ENCODE results near the gene TTC7B.

The TTC7B gene

GRCh38 chr14:90799420-90799819 lies 16.8 kb downstream of the TTC7B start:
- TF ChIP-seq POLR2A (IDR thresholded peaks at IDR 0.05; ENCODE audit: low read depth, low read length), result no peak
- TF ChIP-seq POLR2AphosphoS5 (IDR thresholded peaks at IDR 0.05; ENCODE audit: low read depth, low read length), result no peak
- TF ChIP-seq TAF1 (IDR thresholded peaks at IDR 0.05; ENCODE audit: borderline replicate concordance, low read depth, low read length), result no peak
- no peak for DNase-seq (ENCODE audit: insufficient read length)
- no peak for FAIRE-seq

GRCh38 chr14:90797919-90798318 lies 18.3 kb downstream of the TTC7B start:
- FAIRE-seq (no peak), DNase-seq (ENCODE audit: insufficient read length) (no peak)
- no peak for TF ChIP-seq POLR2A (IDR thresholded peaks at IDR 0.05; ENCODE audit: low read depth, low read length)
- no peak for TF ChIP-seq POLR2AphosphoS5 (IDR thresholded peaks at IDR 0.05; ENCODE audit: low read depth, low read length)
- no peak for TF ChIP-seq TAF1 (IDR thresholded peaks at IDR 0.05; ENCODE audit: borderline replicate concordance, low read depth, low read length)

GRCh38 chr14:90797451-90797850 lies 18.8 kb downstream of the TTC7B start:
- FAIRE-seq, result no peak
- TF ChIP-seq POLR2A (IDR thresholded peaks at IDR 0.05; ENCODE audit: low read depth, low read length) (no peak), POLR2AphosphoS5 (IDR thresholded peaks at IDR 0.05; ENCODE audit: low read depth, low read length) (no peak), TAF1 (IDR thresholded peaks at IDR 0.05; ENCODE audit: borderline replicate concordance, low read depth, low read length) (no peak)
- no peak for DNase-seq (ENCODE audit: insufficient read length)

- FAIRE-seq, result no peak
- DNase-seq (ENCODE audit: insufficient read length), result no peak
- TF ChIP-seq POLR2A (IDR thresholded peaks at IDR 0.05; ENCODE audit: low read depth, low read length) (no peak), POLR2AphosphoS5 (IDR thresholded peaks at IDR 0.05; ENCODE audit: low read depth, low read length) (no peak), TAF1 (IDR thresholded peaks at IDR 0.05; ENCODE audit: borderline replicate concordance, low read depth, low read length) (no peak)
These were observed 19.9 kb downstream of the TTC7B start for GRCh38 chr14:90796329-90796728.

- no peak for DNase-seq (ENCODE audit: insufficient read length)
- no peak for FAIRE-seq
- no peak for TF ChIP-seq TAF1 (IDR thresholded peaks at IDR 0.05; ENCODE audit: borderline replicate concordance, low read depth, low read length)
- TF ChIP-seq POLR2AphosphoS5 (IDR thresholded peaks at IDR 0.05; ENCODE audit: low read depth, low read length), result no peak
- TF ChIP-seq POLR2A (IDR thresholded peaks at IDR 0.05; ENCODE audit: low read depth, low read length), result no peak
These were observed 20.5 kb downstream of the TTC7B start for GRCh38 chr14:90795744-90796143.

GRCh38 chr14:90791486-90791885 lies 24.7 kb downstream of the TTC7B start:
- no peak for DNase-seq (ENCODE audit: insufficient read length)
- no peak for TF ChIP-seq POLR2AphosphoS5 (IDR thresholded peaks at IDR 0.05; ENCODE audit: low read depth, low read length)
- no peak for TF ChIP-seq POLR2A (IDR thresholded peaks at IDR 0.05; ENCODE audit: low read depth, low read length)
- TF ChIP-seq TAF1 (IDR thresholded peaks at IDR 0.05; ENCODE audit: borderline replicate concordance, low read depth, low read length), result no peak
- no peak for FAIRE-seq

GRCh38 chr14:90788031-90788430 lies 28.2 kb downstream of the TTC7B start:
- TF ChIP-seq POLR2AphosphoS5 (IDR thresholded peaks at IDR 0.05; ENCODE audit: low read depth, low read length) (no peak), TAF1 (IDR thresholded peaks at IDR 0.05; ENCODE audit: borderline replicate concordance, low read depth, low read length) (no peak), POLR2A (IDR thresholded peaks at IDR 0.05; ENCODE audit: low read depth, low read length) (no peak)
- FAIRE-seq, result no peak
- no peak for DNase-seq (ENCODE audit: insufficient read length)

GRCh38 chr14:90785876-90786450 lies 30.3 kb downstream of the TTC7B start:
- no peak for TF ChIP-seq TAF1 (IDR thresholded peaks at IDR 0.05; ENCODE audit: borderline replicate concordance, low read depth, low read length)
- TF ChIP-seq POLR2A (IDR thresholded peaks at IDR 0.05; ENCODE audit: low read depth, low read length), result no peak
- TF ChIP-seq POLR2AphosphoS5 (IDR thresholded peaks at IDR 0.05; ENCODE audit: low read depth, low read length), result no peak
- FAIRE-seq (no peak), DNase-seq (ENCODE audit: insufficient read length) (no peak)

- DNase-seq (ENCODE audit: insufficient read length), result no peak
- FAIRE-seq, result no peak
- TF ChIP-seq POLR2AphosphoS5 (IDR thresholded peaks at IDR 0.05; ENCODE audit: low read depth, low read length) (no peak), TAF1 (IDR thresholded peaks at IDR 0.05; ENCODE audit: borderline replicate concordance, low read depth, low read length) (no peak), POLR2A (IDR thresholded peaks at IDR 0.05; ENCODE audit: low read depth, low read length) (no peak)
These were observed 30.8 kb downstream of the TTC7B start for GRCh38 chr14:90785471-90785870.

- FAIRE-seq (no peak), DNase-seq (ENCODE audit: insufficient read length) (no peak)
- TF ChIP-seq TAF1 (IDR thresholded peaks at IDR 0.05; ENCODE audit: borderline replicate concordance, low read depth, low read length) (no peak), POLR2AphosphoS5 (IDR thresholded peaks at IDR 0.05; ENCODE audit: low read depth, low read length) (no peak), POLR2A (IDR thresholded peaks at IDR 0.05; ENCODE audit: low read depth, low read length) (no peak)
These were observed 31.5 kb downstream of the TTC7B start for GRCh38 chr14:90784621-90785270.

- FAIRE-seq (no peak), DNase-seq (ENCODE audit: insufficient read length) (no peak)
- TF ChIP-seq TAF1 (IDR thresholded peaks at IDR 0.05; ENCODE audit: borderline replicate concordance, low read depth, low read length) (no peak), POLR2AphosphoS5 (IDR thresholded peaks at IDR 0.05; ENCODE audit: low read depth, low read length) (no peak), POLR2A (IDR thresholded peaks at IDR 0.05; ENCODE audit: low read depth, low read length) (no peak)
These were observed 32.9 kb downstream of the TTC7B start for GRCh38 chr14:90783344-90783743.

- FAIRE-seq, result no peak
- no peak for TF ChIP-seq POLR2AphosphoS5 (IDR thresholded peaks at IDR 0.05; ENCODE audit: low read depth, low read length)
- TF ChIP-seq TAF1 (IDR thresholded peaks at IDR 0.05; ENCODE audit: borderline replicate concordance, low read depth, low read length), result no peak
- TF ChIP-seq POLR2A (IDR thresholded peaks at IDR 0.05; ENCODE audit: low read depth, low read length), result no peak
- DNase-seq (ENCODE audit: insufficient read length), result no peak
These were observed 33.3 kb downstream of the TTC7B start for GRCh38 chr14:90782892-90783291.
